Activated gamma-delta T cell treated with anti-CD3 and anti-CD28 coated beads, Interleukin-2, amount 50 U/mL, for 16 hours (primary cell): ENCODE results near the gene RPL22.

ENCODE experiments used
- DNase-seq: peaks from one replicate; pipeline ENCODE4 v3.0.0-alpha.2; 2020; ENCODE audit warnings: low read depth

RPL22 gene

GRCh38 chr1:6199298-6200187, at the start of gene RPL22:
Gene RPL22, minus strand, starts transcription at chr1:6199595. Its CDS starts 22 bp downstream, at chr1:6199573.
- DNase-seq: peak; percentile 96

- no peak for DNase-seq
Measured at GRCh38 chr1:6248161-6248776, 48.9 kb upstream of the RPL22 start.

DNA sequence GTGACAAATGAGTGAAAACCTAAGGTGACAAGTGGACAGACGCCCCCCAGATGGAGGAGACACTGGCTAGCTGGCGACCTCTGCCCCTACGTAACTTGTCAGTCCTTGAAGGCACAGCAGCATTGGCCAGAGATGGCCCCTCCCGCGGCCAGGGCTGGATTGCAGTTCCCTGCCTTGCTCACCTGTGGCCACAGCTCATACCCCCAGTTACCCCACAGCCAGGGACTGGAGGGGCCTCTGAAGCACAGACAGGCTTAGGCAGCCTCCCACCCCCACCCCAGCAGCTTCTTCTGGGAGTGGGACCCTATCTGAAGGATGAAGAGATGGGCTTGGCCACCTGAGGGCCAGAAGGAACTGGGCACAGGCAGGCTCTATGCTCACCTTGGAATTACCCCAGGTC, 48.3 kb upstream of the RPL22 start:
- no peak for DNase-seq

GRCh38 chr1:6246497-6247467, 47.4 kb upstream of the RPL22 start:
- peak; percentile 72 for DNase-seq

- no peak for DNase-seq
Measured at GRCh38 chr1:6245869-6246496, 46.6 kb upstream of the RPL22 start.

DNA sequence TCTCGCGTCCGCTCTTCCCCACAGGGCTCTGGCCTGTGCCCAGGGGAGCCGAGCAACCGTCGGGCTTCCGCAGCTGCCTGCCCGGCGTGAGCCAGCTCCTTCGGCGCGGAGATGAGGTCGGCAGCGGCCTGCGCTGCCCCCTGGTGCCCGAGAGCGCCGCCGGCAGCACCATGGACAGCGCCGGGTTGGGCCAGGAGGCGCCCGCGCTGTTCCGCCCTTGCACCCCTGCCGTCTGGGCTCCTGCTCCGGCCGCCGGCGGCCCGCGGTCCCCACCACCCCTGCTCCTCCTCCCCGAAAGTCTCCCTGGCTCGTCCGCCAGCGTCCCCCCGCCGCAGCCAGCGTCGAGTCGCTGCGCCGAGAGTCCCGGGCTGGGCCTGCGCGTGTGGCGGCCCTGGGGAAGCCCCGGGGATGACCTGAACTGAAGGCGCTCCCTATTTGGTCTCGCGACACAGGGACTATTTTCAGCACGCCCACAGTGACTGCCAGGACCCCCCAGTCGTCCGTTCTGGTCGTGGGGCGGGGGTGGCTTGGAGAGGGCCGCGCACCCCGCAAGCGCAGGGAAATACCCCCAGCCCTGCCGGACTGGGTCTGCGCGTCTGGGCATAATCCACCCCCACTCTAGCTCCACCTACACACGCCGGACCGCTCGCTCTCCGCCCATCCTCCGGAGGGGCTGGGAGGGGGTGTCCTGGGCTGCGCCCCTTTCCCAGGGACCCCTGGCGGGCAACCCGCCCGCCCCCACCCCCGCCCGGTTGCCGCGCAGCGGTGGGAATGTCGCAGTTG, 45.9 kb upstream of the RPL22 start:
- DNase-seq: peak; percentile 68

DNA sequence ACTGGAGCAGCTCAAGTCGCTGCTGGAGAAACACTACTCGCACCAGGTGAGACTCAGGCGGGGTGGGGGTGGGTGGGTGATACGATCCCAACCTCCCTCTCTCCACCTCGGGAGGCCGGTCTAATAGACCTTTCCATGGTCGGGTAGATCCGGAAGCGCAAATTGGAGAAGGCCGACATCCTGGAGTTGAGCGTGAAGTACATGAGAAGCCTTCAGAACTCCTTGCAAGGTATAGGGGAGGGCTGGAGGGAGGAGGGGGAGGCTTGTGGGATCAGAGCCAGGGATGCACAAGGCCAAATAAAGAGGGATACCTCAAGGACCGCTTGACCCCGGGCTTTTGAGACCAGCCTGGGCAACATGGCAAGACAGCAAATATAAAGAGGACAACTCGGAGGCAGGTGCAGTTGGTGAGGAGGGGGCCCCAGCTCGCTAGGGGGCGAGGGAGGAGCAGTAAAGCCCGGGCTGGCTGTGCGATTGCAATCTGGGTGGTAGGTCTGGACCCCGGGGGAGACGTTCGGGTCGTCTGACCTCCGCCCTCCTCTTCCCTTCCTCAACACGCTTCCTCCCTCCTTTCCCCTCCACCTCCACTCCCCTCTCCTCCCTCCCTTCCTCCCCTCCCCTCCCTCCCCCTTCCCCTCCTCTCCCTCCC, 45.1 kb upstream of the RPL22 start:
- no peak for DNase-seq

- DNase-seq: no peak
Measured at GRCh38 chr1:6243993-6244392, 44.6 kb upstream of the RPL22 start, which contains the start of gene HES3. Gene HES3, plus strand, starts transcription at chr1:6244179. Its CDS starts 187 bp downstream, at chr1:6244366.

GRCh38 chr1:6243053-6243834, 43.8 kb upstream of the RPL22 start:
- no peak for DNase-seq

DNA sequence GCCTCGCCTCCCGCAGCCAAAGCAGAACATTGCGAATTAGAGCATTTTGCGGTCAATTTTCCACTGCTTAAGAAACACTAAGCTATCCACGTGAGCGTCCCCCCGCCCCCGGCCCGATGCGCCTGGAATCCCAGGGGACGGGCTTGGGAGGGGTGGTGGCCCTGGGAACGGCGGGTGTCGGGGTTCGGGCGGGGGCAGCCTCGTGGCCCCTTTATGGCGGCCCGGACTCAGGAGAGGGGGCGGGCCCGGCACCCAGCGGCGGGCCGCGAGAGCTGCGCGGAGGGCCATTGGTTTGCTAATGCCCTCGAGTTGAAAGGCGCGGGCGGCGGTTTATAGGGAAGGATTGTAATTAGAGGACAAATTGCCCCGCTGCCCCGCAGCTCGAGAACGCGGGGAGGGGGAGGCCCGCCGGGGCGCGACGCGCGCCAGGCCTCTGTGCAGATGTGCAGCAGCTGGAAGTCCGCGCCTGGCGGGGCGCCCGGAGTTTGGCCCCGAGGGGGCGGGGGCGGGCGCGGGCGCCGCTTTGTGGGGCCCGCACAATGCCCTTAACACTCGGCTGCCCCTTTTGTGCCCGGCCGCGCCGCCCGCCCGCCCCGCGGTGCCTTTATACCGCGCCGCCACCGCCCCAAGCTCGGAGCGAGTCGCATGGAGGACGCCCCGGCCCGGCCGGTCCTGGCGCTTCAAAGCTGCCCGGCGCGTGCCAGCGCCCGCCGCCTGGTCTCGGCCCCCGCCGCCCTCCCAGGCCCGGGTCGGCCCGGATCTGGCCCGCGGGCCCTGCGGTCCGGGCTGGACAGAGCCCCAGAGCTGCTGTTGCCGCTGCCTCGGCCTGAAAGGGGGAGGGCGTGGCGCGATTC, 42.7 kb upstream of the RPL22 start:
- DNase-seq: no peak

GRCh38 chr1:6241107-6241886, 41.9 kb upstream of the RPL22 start:
- no peak for DNase-seq

- DNase-seq: no peak
Measured at GRCh38 chr1:6239950-6240768, 40.8 kb upstream of the RPL22 start.

DNA sequence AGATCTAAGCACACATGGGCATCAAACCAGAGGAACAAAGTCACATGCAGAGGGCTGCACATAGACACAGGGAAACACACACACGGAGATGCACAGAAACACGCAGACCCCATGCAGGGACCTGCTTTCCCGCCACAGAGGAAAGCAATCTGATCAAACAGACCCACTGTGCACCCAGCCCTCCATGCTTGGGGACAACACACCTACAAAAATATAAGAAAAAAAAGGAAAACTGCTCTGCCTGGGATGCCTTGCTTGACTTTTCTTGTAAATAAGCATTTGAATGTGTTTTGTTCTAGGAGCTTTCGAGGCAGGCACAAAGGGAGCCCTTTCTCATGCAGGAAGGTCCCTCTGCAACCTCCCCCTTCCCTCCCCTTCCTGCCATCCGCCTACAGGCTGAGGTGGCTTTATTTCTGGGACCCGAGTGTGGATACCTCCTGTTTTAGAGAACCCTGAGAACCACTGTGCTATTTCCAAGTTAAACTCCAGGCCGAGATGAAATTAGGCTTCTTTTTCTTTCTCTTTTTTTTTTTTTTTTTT, 39.9 kb upstream of the RPL22 start:
- no peak for DNase-seq

GRCh38 chr1:6237093-6237492, 37.7 kb upstream of the RPL22 start:
- no peak for DNase-seq

DNA sequence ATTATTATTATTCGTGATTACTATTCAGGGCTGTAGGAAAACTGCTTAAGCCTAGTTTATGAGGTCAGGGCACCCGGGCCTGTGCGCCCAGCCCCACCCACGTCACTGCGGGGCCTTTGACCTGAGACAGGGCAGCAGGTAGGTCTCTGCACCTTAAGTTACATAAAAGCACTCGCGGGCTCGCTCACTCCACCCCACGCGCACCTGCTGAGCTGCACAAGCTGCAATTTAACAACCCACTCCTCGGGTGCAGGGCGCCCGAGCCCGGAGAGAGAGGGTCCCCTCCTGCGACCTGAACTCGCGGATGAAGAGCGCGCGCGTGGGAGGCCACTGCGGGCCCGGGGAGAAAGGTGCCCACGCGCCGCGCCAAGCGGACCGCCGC, 35.9 kb upstream of the RPL22 start:
- no peak for DNase-seq

DNA sequence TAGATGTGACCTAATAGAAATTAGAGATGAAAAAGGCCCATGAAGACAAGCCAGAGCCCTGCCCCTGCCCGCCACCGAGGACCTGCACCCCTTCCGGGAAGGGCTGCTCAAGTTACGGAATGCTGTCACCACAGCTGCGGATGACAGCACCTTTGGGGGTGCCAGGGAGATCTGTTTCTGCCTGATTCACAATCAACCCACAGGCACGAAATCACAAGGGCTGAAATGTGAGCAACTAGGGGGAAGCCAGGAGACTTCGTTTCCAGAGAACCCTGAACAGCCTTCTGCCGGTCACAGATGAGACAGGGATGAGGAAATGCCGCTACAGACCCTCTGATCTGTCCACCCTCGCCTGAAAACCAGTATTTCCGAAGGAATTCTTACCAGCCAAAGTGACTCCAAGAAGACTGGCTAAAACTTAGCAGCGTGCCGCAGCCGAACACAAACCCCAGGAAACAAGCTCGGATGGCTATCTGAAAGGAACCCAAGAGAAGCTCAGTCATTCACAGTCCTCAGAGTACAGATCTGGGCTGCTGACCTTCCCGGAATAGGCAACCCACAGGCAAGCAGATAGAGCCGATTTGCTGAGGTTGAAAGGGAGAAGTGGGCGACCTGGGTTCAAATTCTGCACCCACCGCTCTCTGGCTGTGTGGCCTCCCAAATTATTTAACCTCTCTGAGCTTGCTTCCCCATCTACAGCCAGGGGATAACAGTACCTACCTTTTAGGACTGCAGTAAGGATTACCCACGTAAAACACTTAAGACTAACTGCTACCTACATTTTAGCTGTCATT, 35.3 kb upstream of the RPL22 start:
- DNase-seq: no peak
